ENCODE data around the gene PRIMA1.

PRIMA1 gene

GRCh38 chr14:93728651-93729016, 59.7 kb downstream of the PRIMA1 start:
- no peak for DNase-seq

GRCh38 chr14:93727917-93728650, 60.2 kb downstream of the PRIMA1 start:
- no peak for DNase-seq

GRCh38 chr14:93727039-93727740, 61.1 kb downstream of the PRIMA1 start:
- DNase-seq, result no peak

- no peak for DNase-seq
Observed at GRCh38 chr14:93725993-93726392, 62.3 kb downstream of the PRIMA1 start.

- DNase-seq, result no peak
Observed at GRCh38 chr14:93725002-93725582, 63.2 kb downstream of the PRIMA1 start.

GRCh38 chr14:93723001-93723400, 65.3 kb downstream of the PRIMA1 start:
- DNase-seq, result no peak

GRCh38 chr14:93720981-93721483, 67.3 kb downstream of the PRIMA1 start:
- no peak for DNase-seq

- DNase-seq, result no peak
Observed at GRCh38 chr14:93720076-93720815, 68.0 kb downstream of the PRIMA1 start.

GRCh38 chr14:93719256-93719655, 69.0 kb downstream of the PRIMA1 start:
- DNase-seq, result no peak

- no peak for DNase-seq
Observed at GRCh38 chr14:93717668-93718320, 70.5 kb downstream of the PRIMA1 start.

GRCh38 chr14:93716746-93717667, 71.3 kb downstream of the PRIMA1 start:
- no peak for DNase-seq

- no peak for DNase-seq
Observed at GRCh38 chr14:93716002-93716745, 72.1 kb downstream of the PRIMA1 start.

- no peak for DNase-seq
Observed at GRCh38 chr14:93715279-93715927, 72.9 kb downstream of the PRIMA1 start.

- no peak for DNase-seq
Observed at GRCh38 chr14:93714605-93715004, 73.7 kb downstream of the PRIMA1 start.

- no peak for DNase-seq
Observed at GRCh38 chr14:93713726-93714405, 74.4 kb downstream of the PRIMA1 start.

GRCh38 chr14:93712838-93713724, 75.2 kb downstream of the PRIMA1 start:
- DNase-seq, result no peak

GRCh38 chr14:93712079-93712837, 76.0 kb downstream of the PRIMA1 start:
- no peak for DNase-seq

- no peak for DNase-seq
Observed at GRCh38 chr14:93709249-93709648, 79.0 kb downstream of the PRIMA1 start.
